ENCODE data around the gene NELFE. TPM values are rescaled to one million over a fixed set of nuclear protein-coding genes. Genes with fewer than 3 reads are reported as not detected.
"Not testable (repeated sequence)": the region's sequence is repeated elsewhere in the genome, so short reads cannot be mapped to it uniquely, and the experiment has no call there.

The NELFE gene, protein sequence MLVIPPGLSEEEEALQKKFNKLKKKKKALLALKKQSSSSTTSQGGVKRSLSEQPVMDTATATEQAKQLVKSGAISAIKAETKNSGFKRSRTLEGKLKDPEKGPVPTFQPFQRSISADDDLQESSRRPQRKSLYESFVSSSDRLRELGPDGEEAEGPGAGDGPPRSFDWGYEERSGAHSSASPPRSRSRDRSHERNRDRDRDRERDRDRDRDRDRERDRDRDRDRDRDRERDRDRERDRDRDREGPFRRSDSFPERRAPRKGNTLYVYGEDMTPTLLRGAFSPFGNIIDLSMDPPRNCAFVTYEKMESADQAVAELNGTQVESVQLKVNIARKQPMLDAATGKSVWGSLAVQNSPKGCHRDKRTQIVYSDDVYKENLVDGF
- total RNA-seq, result 10 to 100 TPM; 62.4 to 69.3 TPM

DNA sequence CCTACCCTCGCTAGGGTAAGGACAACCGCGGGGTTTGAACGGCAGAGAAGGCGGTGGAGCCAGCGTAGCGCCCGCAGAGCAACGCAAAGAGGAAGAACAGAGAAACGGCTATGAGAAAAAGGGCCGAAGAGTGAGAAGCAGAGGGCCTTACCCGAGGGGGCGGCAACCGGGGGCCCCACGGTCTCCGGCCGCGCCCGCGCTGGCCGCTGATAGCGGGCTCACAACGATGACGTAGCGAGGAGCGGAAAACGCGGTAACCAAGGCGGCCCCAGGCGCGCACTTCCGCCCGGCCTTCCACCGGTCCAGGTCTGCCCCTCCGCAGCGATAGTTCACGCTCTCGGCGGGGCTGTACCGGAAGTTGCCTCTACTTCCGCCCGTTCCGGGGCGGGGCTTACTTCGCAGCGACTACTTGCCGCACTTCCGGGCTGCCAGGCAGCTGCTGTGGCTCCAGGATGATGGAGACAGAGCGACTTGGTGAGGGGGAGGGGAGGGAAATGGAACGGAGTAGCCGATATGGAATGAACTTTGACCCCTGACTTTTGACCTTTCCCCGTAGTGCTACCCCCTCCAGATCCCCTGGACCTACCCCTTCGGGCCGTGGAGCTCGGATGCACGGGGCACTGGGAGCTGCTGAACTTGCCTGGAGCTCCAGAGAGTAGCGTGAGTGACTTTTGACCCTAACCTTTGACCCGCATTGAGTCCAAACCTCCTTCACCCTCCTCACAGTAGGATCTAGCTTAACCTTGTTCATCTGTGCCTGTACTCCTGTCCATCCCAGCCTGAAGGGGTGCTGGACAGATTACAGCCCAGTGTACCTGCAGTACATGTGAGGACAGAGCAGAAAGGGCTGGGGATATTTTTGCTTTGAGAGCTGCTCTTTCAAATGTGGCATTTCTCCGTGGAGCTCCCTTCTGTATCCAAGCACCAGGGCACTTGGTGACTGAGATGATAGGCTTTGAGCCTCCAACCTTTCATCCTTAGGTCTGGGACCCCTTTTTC lies at the start of gene NELFE, which contains the start of gene SKIC2:
Gene NELFE (minus strand): TSS at position 231 of the 999 bp plus-strand sequence. CDS start 525 bp downstream, outside the sequence.
Gene SKIC2 (plus strand): TSS at position 435 of the 999 bp plus-strand sequence. CDS start 18 bp downstream, at position 453.
- Histone ChIP-seq H3K27ac (peak within 1 kb of the TSS; percentile 84 to 94), H3K36me3 (peaks cover 59% of the 10 kb centered on the region), H3K4me3 (peak within 1 kb of the TSS; percentile 92), H3K4me1 (ENCODE audit: control insufficient read depth in 1 of 2, low read depth in 2 of 2) (peaks cover 4 to 23% of the 10 kb centered on the region in 2 donors), H3K9me3 (no peaks in the 10 kb centered on the region), H3K27me3 (replicated peaks; ENCODE audit: insufficient read depth) (no peaks in the 10 kb centered on the region)
- TF ChIP-seq, protein P1, sequence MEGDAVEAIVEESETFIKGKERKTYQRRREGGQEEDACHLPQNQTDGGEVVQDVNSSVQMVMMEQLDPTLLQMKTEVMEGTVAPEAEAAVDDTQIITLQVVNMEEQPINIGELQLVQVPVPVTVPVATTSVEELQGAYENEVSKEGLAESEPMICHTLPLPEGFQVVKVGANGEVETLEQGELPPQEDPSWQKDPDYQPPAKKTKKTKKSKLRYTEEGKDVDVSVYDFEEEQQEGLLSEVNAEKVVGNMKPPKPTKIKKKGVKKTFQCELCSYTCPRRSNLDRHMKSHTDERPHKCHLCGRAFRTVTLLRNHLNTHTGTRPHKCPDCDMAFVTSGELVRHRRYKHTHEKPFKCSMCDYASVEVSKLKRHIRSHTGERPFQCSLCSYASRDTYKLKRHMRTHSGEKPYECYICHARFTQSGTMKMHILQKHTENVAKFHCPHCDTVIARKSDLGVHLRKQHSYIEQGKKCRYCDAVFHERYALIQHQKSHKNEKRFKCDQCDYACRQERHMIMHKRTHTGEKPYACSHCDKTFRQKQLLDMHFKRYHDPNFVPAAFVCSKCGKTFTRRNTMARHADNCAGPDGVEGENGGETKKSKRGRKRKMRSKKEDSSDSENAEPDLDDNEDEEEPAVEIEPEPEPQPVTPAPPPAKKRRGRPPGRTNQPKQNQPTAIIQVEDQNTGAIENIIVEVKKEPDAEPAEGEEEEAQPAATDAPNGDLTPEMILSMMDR (IDR thresholded peaks at IDR 0.05), result no peak
- DNase-seq (ENCODE audit: low spot score) (peak; percentile 87), ATAC-seq (ENCODE audit: insufficient number of reproducible peaks, low FRiP score, low read depth) (peak; percentile 95)

DNA sequence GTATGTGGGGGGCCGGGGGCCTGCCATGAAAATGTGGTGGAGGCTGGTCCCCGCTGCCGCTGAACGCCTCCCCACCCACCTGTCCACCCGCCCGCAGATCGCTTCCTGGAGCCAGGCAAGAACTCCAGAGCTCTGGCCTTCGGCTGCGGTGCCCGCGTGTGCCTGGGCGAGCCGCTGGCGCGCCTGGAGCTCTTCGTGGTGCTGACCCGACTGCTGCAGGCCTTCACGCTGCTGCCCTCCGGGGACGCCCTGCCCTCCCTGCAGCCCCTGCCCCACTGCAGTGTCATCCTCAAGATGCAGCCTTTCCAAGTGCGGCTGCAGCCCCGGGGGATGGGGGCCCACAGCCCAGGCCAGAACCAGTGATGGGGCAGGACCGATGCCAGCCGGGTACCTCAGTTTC lies 49.3 kb upstream of the NELFE start:
- H3K9me3 ChIP-seq; ATAC-seq (ENCODE audit: insufficient number of reproducible peaks, low FRiP score, low read depth); H3K4me3 ChIP-seq; H3K4me1 ChIP-seq (ENCODE audit: control insufficient read depth in 1 of 2, low read depth in 2 of 2); H3K27ac ChIP-seq; DNase-seq (ENCODE audit: low spot score); H3K36me3 ChIP-seq; H3K27me3 ChIP-seq (replicated peaks; ENCODE audit: insufficient read depth): not testable (repeated sequence)

DNA sequence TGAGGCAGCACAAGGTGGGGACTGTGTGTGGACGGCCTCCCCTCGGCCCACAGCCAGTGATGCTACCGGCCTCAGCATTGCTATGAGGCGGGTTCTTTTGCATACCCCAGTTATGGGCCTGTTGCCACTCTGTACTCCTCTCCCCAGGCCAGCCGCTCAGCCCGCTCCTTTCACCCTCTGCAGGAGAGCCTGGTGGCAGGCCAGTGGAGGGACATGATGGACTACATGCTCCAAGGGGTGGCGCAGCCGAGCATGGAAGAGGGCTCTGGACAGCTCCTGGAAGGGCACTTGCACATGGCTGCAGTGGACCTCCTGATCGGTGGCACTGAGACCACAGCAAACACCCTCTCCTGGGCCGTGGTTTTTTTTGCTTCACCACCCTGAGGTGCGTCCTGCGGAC lies 48.3 kb upstream of the NELFE start:
- not testable (repeated sequence) for H3K4me1 ChIP-seq (ENCODE audit: control insufficient read depth in 1 of 2, low read depth in 2 of 2); H3K36me3 ChIP-seq; DNase-seq (ENCODE audit: low spot score); H3K27me3 ChIP-seq (replicated peaks; ENCODE audit: insufficient read depth); H3K9me3 ChIP-seq; ATAC-seq (ENCODE audit: insufficient number of reproducible peaks, low FRiP score, low read depth); H3K4me3 ChIP-seq; H3K27ac ChIP-seq

DNA sequence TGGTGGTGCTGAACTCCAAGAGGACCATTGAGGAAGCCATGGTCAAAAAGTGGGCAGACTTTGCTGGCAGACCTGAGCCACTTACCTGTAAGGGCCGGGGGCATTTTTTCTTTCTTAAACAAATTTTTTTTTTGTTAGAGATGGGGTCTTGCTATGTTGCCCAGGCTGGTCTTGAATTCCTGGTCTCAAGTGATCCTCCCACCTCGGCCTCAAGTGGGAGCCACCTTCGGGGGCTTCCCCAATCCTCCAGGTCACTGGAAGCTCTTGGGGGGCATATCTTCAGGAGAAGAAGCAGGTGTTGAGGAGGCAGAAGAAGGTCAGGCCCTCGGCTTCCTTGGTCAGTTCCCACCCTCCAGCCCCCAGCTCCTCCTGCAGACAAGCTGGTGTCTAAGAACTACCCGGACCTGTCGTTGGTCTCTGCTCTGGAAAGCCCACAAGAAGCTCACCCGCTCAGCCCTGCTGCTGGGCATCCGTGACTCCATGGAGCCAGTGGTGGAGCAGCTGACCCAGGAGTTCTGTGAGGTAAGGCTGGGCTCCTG lies 47.3 kb upstream of the NELFE start:
- H3K27me3 ChIP-seq (replicated peaks; ENCODE audit: insufficient read depth); ATAC-seq (ENCODE audit: insufficient number of reproducible peaks, low FRiP score, low read depth); H3K4me3 ChIP-seq; H3K4me1 ChIP-seq (ENCODE audit: control insufficient read depth in 1 of 2, low read depth in 2 of 2); DNase-seq (ENCODE audit: low spot score); H3K9me3 ChIP-seq; H3K27ac ChIP-seq; H3K36me3 ChIP-seq: not testable (repeated sequence)

DNA sequence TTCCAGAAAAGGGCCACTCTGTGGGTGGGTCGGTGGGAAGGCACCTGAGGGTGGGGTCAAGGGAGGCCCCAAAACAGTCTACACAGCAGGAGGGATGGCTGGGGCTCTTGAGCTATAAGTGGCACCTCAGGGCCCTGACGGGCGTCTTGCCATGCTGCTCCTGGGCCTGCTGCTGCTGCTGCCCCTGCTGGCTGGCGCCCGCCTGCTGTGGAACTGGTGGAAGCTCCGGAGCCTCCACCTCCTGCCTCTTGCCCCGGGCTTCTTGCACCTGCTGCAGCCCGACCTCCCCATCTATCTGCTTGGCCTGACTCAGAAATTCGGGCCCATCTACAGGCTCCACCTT lies 46.7 kb upstream of the NELFE start:
- not testable (repeated sequence) for H3K27ac ChIP-seq; H3K9me3 ChIP-seq; ATAC-seq (ENCODE audit: insufficient number of reproducible peaks, low FRiP score, low read depth); H3K4me3 ChIP-seq; DNase-seq (ENCODE audit: low spot score); H3K4me1 ChIP-seq (ENCODE audit: control insufficient read depth in 1 of 2, low read depth in 2 of 2); H3K36me3 ChIP-seq; H3K27me3 ChIP-seq (replicated peaks; ENCODE audit: insufficient read depth)

DNA sequence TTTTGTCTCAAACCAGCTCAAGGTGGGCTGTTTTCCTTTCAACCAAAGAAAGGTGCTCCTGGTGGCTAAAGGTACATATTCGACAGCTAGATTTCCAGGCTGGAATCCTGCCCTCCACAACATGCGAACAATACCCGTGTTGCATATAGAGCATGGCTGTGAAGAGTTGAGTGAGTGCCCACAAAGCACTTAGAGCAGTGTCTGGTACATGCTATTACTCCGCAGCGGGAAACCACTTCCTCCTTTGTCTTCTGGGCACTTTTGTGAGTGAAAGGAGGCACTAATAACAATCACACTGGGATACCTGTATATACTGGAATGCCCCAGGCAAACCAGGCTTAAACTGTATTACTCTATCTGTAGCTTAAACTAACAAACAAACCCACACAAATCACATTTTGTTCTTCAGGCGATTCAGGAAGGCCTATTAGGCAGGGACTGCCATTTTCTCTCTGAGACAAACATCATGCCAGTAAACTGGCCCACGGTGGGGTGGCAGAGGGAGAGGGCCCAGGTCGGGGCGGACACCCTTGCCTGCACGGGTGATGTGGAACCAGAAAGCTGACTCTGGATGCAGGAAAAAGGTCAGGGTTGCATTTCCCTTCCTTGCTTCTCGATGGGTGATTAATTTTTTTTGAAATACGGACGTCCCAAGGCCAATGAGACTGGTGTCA lies 46.2 kb upstream of the NELFE start:
- H3K27me3 ChIP-seq (replicated peaks; ENCODE audit: insufficient read depth); H3K36me3 ChIP-seq; DNase-seq (ENCODE audit: low spot score); H3K9me3 ChIP-seq; H3K4me1 ChIP-seq (ENCODE audit: control insufficient read depth in 1 of 2, low read depth in 2 of 2); ATAC-seq (ENCODE audit: insufficient number of reproducible peaks, low FRiP score, low read depth); H3K4me3 ChIP-seq; H3K27ac ChIP-seq: not testable (repeated sequence)

DNA sequence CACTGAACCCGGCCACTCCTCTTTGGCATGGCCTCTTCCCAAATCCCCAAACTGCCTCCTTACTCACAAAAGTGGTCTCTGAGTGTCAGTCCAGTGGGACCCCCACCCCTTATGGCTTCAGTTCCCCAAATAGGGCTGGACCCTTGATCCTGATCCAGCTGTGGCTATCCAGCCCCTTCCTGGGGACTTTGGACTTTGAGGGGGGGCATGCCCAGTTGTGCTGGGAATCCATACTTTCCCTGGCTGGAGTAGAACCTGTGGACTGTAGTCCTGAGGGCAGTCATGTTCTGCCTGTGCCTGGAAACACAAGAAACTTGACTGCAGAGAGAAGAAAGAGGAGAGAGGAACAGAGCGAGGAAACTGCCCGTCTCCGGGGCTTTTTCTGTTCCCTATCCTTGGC lies 45.6 kb upstream of the NELFE start:
- ATAC-seq (ENCODE audit: insufficient number of reproducible peaks, low FRiP score, low read depth); DNase-seq (ENCODE audit: low spot score); H3K27ac ChIP-seq; H3K9me3 ChIP-seq; H3K4me1 ChIP-seq (ENCODE audit: control insufficient read depth in 1 of 2, low read depth in 2 of 2); H3K36me3 ChIP-seq; H3K27me3 ChIP-seq (replicated peaks; ENCODE audit: insufficient read depth); H3K4me3 ChIP-seq: not testable (repeated sequence)

DNA sequence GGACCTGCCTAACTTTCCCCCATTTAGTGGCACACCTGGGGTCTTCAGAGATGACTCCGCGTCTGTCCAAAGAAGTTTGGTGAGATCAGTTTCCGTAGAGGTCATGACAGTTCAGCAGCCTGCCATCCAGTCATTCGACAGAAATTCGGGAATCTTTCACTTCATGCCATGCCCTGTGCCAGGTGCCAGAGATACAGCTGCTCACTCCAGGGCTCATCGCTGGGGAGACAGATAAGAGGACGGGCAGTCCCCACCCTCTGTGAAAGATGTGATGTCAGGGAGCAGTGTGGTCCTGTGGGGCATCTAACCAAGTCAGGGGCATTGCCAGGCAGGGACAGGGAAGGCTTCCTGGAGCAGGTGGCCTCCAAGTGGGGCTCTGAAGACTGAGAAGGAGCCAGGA lies 44.5 kb upstream of the NELFE start:
- not testable (repeated sequence) for H3K36me3 ChIP-seq; H3K27ac ChIP-seq; H3K4me3 ChIP-seq; H3K9me3 ChIP-seq; H3K4me1 ChIP-seq (ENCODE audit: control insufficient read depth in 1 of 2, low read depth in 2 of 2); DNase-seq (ENCODE audit: low spot score); H3K27me3 ChIP-seq (replicated peaks; ENCODE audit: insufficient read depth); ATAC-seq (ENCODE audit: insufficient number of reproducible peaks, low FRiP score, low read depth)

DNA sequence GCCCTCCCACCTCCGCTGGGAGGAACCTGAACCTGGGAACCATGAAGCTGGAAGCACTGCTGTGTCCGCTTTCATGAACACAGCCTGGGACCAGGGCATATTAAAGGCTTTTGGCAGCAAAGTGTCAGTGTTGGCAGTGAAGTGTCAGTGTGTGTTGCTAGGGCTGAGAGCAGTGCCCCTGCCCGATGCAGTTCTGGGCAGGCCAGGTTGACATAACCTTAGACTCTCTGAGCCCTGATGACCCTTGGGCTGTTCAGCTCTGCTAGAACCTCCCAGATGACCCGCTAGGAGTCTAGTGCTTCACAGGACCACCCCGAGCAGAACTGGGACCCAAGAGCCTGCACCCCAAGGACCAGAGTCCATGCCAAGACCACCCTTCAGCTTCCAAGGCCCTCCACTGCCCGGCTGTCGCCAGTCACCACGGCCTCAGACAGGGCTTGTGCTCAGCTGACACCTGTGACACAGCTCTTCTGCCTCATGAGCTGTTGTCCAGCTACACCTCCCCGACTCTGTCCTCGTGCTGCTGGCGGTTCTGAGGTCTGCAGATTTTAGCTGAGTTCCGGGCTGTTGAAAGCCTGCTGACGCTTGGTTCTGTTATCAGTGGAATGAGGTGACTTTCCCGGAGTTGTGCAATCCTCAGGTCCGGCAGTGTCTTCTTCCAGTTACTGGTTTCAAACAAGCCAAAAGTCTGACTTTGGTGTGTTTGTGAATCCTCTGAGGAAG lies 43.9 kb upstream of the NELFE start:
- not testable (repeated sequence) for ATAC-seq (ENCODE audit: insufficient number of reproducible peaks, low FRiP score, low read depth); H3K36me3 ChIP-seq; H3K27ac ChIP-seq; H3K4me1 ChIP-seq (ENCODE audit: control insufficient read depth in 1 of 2, low read depth in 2 of 2); DNase-seq (ENCODE audit: low spot score); H3K4me3 ChIP-seq; H3K27me3 ChIP-seq (replicated peaks; ENCODE audit: insufficient read depth); H3K9me3 ChIP-seq

DNA sequence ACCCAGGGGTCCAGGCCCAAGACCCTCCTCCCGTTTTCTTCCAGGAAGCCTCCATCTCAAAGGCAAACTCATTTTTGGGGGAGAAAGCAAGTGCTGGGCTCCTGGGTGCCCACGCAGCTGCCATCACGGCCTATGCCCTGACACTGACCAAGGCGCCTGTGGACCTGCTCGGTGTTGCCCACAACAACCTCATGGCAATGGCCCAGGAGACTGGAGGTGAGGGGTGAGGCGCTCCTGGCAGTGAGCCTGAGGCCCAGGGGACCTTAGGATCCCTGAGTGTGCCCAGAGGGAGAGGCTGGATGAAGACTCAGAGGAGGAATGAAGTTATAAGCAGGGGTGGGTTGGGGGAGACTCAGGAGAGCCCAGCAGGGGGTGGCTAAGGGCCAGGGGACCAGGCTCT lies 37.6 kb upstream of the NELFE start:
- ATAC-seq (ENCODE audit: insufficient number of reproducible peaks, low FRiP score, low read depth); H3K4me1 ChIP-seq (ENCODE audit: control insufficient read depth in 1 of 2, low read depth in 2 of 2); H3K4me3 ChIP-seq; H3K9me3 ChIP-seq; H3K27me3 ChIP-seq (replicated peaks; ENCODE audit: insufficient read depth); H3K27ac ChIP-seq; DNase-seq (ENCODE audit: low spot score); H3K36me3 ChIP-seq: not testable (repeated sequence)
